ENCODE results near the gene BMP6.

BMP6 gene

DNA sequence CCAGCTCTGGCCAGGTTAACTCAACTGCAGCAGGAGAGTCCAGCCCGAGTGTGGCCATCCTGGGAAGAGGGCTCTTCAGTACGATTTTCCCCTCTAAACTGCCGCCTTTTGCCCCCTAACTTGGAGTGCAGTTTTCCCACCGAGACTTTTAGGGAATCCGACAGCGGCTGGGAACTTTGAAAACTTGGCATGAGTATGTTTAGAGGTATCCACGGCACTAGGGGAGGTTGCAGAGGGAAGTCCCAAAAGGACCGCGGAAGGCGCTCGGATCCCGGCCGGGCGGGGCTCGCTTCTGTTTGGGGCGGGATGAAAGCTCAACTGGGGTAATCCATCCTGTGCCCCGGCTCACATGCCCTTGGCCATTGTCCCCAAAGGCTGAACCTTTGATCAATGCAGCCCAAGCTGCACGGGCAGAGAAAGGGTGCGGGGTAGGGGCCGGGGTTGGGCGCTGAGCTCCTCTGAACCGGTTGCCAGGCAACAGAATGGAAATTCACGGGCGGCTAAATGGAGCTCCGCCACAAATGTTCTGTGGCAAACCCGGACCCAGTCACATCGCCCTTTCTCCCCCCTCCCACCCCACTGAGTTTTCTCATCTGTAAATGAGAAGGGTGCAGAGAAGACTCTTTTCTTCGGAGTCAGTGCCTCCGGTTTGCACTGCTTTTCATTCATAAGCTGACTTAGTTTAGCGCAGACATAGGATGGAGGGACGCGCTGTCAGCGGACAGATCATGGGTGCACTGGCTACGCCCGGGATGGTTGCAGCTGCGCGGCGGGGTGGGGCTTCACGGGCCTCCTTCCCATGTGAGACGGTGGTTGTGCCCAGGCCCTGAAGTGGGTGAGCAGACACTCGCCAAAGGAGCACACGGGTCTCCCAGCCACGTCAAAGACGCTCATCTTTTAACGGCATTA, 2.3 kb downstream of the BMP6 start:
- Mint-ChIP-seq H3K4me3 (peak overlapping the region; percentile 77), H3K4me1 (peaks cover 39% of the 10 kb centered on the region), H3K27ac (no peak overlapping the region), H3K27me3 (peaks cover 48% of the 10 kb centered on the region), H3K36me3 (no peaks in the 10 kb centered on the region), H3K9me3 (no peaks in the 10 kb centered on the region)
- peak; percentile 25 for ATAC-seq

GRCh38 chr6:7728855-7729590, 3.1 kb downstream of the BMP6 start:
- Mint-ChIP-seq H3K4me3 (peak overlapping the region; percentile 77), H3K27ac (no peak overlapping the region), H3K36me3 (no peaks in the 10 kb centered on the region), H3K4me1 (peaks cover 39% of the 10 kb centered on the region), H3K9me3 (no peaks in the 10 kb centered on the region), H3K27me3 (peaks cover 57% of the 10 kb centered on the region)
- ATAC-seq, result no peak

DNA sequence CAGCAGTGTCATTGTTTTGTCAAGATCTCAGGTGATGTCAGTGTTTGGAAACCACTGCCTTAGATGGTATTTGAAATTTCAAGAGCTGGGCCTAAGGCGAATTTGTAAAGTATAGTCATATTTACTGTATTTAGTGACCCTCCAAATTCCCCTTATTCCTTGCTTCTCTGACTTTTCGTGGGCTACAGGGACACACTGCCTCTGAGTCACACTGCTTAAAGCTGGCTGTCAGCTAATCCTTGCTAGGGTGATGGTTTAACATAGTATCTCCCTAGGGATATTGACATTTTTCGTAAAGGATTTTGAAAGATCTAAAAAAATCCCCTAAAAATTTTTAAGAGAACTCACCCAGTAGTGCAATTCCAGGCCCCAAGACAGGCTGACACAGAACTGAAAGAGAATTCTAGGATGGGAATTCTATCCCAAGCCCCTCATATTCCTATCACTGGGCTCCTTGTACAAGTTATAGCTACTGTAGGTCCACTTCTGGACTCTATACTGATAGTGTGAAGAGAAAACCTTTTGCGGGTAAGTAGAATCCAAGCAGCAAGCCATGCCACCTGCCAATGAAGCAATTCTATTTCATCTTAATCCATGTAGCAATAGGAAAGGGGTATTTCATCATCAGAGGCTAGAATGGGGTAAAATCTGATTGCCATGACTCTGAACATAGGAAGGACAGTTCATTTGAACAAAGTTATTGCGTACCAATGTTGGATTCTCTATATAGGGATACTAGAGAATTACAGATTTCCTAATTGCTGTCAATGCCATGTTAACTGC, 4.3 kb downstream of the BMP6 start:
- H3K27ac Mint-ChIP-seq, result no peak overlapping the region
- no peaks in the 10 kb centered on the region for H3K36me3 Mint-ChIP-seq
- no peaks in the 10 kb centered on the region for H3K9me3 Mint-ChIP-seq
- H3K4me1 Mint-ChIP-seq, result peaks cover 39% of the 10 kb centered on the region
- H3K4me3 Mint-ChIP-seq, result no peak overlapping the region
- no peak for ATAC-seq
- peaks cover 63% of the 10 kb centered on the region for H3K27me3 Mint-ChIP-seq

- no peak overlapping the region for H3K4me3 Mint-ChIP-seq
- no peaks in the 10 kb centered on the region for H3K36me3 Mint-ChIP-seq
- peaks cover 35% of the 10 kb centered on the region for H3K4me1 Mint-ChIP-seq
- peaks cover 63% of the 10 kb centered on the region for H3K27me3 Mint-ChIP-seq
- H3K9me3 Mint-ChIP-seq, result no peaks in the 10 kb centered on the region
- no peak overlapping the region for H3K27ac Mint-ChIP-seq
- ATAC-seq, result no peak
Observed at GRCh38 chr6:7730784-7731227, 4.9 kb downstream of the BMP6 start.

GRCh38 chr6:7731294-7731693, 5.4 kb downstream of the BMP6 start:
- H3K27ac Mint-ChIP-seq, result no peak overlapping the region
- H3K4me3 Mint-ChIP-seq, result no peak overlapping the region
- H3K27me3 Mint-ChIP-seq, result peaks cover 63% of the 10 kb centered on the region
- H3K36me3 Mint-ChIP-seq, result no peaks in the 10 kb centered on the region
- ATAC-seq, result no peak
- peaks cover 30% of the 10 kb centered on the region for H3K4me1 Mint-ChIP-seq
- no peaks in the 10 kb centered on the region for H3K9me3 Mint-ChIP-seq

GRCh38 chr6:7732228-7732627, 6.3 kb downstream of the BMP6 start:
- Mint-ChIP-seq H3K9me3 (no peaks in the 10 kb centered on the region), H3K4me3 (no peak overlapping the region), H3K27me3 (peaks cover 61% of the 10 kb centered on the region), H3K27ac (no peak overlapping the region), H3K36me3 (no peaks in the 10 kb centered on the region), H3K4me1 (peaks cover 26% of the 10 kb centered on the region)
- ATAC-seq, result no peak

- H3K36me3 Mint-ChIP-seq, result no peaks in the 10 kb centered on the region
- no peak overlapping the region for H3K4me3 Mint-ChIP-seq
- H3K9me3 Mint-ChIP-seq, result no peaks in the 10 kb centered on the region
- peaks cover under 1% of the 10 kb centered on the region for H3K4me1 Mint-ChIP-seq
- no peak overlapping the region for H3K27ac Mint-ChIP-seq
- peaks cover 50% of the 10 kb centered on the region for H3K27me3 Mint-ChIP-seq
- no peak for ATAC-seq
Observed at GRCh38 chr6:7734707-7735383, 8.9 kb downstream of the BMP6 start.

DNA sequence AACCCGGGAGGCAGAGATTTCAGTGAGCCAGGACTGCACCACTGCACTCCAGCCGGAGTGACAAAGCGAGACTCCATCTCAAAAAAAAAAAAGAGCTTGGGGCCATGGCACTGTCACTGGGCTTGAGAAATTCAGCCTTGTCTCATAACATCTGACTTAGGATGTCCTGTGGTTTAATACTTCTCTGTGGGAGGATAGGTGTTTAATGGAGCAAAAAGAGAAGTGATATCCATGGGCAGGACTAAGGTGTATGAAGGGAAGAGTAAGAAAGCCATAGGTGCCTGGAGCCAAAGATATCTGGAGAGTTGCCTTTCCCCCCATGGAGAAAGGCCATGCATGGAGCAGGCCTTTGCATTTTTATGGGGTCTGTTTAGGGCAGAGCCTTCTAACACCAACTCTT, 11.2 kb downstream of the BMP6 start:
- Mint-ChIP-seq H3K4me3 (no peak overlapping the region), H3K4me1 (no peaks in the 10 kb centered on the region), H3K36me3 (no peaks in the 10 kb centered on the region), H3K27ac (no peak overlapping the region), H3K9me3 (no peaks in the 10 kb centered on the region), H3K27me3 (peaks cover 67% of the 10 kb centered on the region)
- no peak for ATAC-seq

DNA sequence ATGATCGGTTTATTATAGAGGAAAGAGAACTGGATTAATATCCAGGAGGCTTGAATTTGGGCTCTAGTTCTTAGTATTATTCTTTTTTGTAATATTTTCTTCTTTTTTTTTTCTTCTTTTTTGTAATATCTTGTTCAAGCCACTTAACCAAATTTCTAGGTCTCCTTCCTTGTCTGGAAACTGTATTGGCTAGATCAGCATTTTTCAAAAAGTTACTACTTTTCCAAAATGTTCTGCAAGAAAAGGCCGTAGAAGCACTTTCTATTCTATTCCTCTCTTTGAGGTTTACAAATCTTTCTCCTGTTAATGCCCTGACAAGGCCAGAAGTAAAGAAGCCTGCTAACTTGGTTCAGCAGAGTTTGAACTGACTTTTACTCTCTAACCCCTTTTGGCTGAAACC, 12.0 kb downstream of the BMP6 start:
- Mint-ChIP-seq H3K27me3 (peaks cover 66% of the 10 kb centered on the region), H3K36me3 (no peaks in the 10 kb centered on the region), H3K9me3 (no peaks in the 10 kb centered on the region), H3K4me3 (no peak overlapping the region), H3K4me1 (no peaks in the 10 kb centered on the region), H3K27ac (no peak overlapping the region)
- ATAC-seq, result no peak

DNA sequence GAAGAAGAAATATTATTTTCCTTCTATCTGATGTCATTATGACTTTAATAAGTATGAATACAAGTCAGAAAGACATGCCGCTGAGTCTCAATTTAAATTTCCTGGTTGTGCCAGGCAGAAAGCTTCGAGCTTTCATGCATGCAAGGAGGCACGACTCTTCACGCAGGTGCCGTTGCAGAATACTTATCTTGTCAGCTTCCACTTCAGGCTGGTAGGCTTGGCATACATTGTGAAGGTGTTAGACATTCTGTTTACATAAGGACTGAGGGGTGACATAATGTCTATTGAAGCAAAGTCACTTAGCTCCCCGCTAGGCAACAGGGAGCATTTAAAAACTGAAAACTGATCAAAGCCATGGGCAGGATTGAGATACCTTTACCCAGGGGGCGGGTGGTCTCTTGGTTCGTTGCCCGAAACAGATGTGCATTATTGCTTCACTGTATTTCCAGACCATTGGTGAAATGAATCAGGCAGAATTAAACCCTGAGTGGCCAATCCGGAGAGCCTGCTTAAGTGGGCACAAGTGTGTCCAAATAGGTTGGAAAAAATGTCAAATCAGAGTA, 16.4 kb downstream of the BMP6 start:
- H3K4me1 Mint-ChIP-seq, result no peaks in the 10 kb centered on the region
- no peaks in the 10 kb centered on the region for H3K9me3 Mint-ChIP-seq
- no peak overlapping the region for H3K4me3 Mint-ChIP-seq
- no peaks in the 10 kb centered on the region for H3K36me3 Mint-ChIP-seq
- ATAC-seq, result no peak
- peaks cover 62% of the 10 kb centered on the region for H3K27me3 Mint-ChIP-seq
- H3K27ac Mint-ChIP-seq, result no peak overlapping the region

DNA sequence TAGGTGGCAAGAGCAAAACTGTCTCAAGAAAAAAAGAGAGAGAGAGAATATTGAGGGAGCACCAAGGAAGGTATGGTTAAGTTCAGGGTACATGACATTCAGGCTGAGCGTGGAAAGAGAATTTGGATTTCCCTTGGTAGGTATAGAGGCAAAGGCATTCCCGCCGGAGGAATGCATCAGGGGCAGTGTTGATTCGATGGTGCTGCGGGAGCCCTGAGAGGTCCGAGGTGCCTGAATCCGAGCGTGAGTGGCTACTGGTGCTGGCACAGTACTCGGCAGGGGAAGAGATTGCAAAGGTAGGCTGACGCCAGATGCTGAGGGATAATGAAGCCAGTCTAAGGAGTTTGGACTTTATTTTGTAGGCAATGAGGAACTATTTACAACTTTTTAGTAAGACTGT, 20.0 kb downstream of the BMP6 start:
- H3K36me3 Mint-ChIP-seq, result no peaks in the 10 kb centered on the region

DNA sequence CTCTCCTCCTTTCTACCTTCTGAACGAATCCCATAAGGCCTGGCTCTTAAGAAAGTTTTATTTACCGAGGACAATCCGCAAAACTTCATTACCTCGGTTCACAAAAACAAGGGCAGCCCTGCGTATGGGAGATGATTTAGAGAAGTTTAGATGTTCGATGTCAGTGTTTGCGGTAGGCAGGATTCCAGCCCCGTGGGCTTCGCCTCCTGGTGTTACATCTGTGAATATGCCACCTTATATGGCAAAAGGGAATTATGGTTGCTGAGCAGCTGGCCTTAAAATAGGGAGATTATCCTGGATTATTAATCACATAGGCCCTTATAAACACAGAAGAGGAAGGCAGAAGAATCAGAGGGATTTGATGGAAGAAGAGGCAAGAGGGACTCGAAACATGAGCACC, 21.1 kb downstream of the BMP6 start:
- H3K27me3 Mint-ChIP-seq, result peaks cover 30% of the 10 kb centered on the region
- no peak overlapping the region for H3K27ac Mint-ChIP-seq
- H3K4me3 Mint-ChIP-seq, result no peak overlapping the region
- H3K4me1 Mint-ChIP-seq, result no peaks in the 10 kb centered on the region
- ATAC-seq, result no peak
- H3K36me3 Mint-ChIP-seq, result no peaks in the 10 kb centered on the region
- H3K9me3 Mint-ChIP-seq, result no peaks in the 10 kb centered on the region

More for the DNA sequence above, 20.0 kb downstream of the BMP6 start:
- ATAC-seq, result no peak
- Mint-ChIP-seq H3K27ac (no peak overlapping the region), H3K4me3 (no peak overlapping the region), H3K27me3 (peaks cover 38% of the 10 kb centered on the region), H3K4me1 (no peaks in the 10 kb centered on the region), H3K9me3 (no peaks in the 10 kb centered on the region)

DNA sequence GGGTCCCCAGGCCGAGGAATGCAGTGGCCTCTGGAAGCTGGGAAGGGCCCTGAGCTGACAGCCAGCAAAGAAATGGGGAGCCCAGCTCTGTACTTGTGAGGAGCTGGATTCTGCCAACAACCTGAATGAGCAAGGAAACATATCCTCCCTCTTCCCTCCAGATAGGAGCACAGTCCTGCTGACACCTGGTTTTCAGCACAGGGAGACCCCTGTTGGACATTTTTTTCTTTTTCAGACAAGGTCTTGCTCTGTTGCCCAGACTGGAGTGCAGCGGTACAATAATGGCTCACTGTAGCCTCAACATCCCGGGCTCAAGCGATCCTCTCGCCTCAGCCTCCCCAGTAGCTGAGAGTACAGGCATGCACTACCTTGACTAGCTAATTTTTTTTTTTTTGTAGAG, 21.5 kb downstream of the BMP6 start:
- no peak overlapping the region for H3K27ac Mint-ChIP-seq
- no peaks in the 10 kb centered on the region for H3K36me3 Mint-ChIP-seq
- H3K4me1 Mint-ChIP-seq, result no peaks in the 10 kb centered on the region
- peaks cover 27% of the 10 kb centered on the region for H3K27me3 Mint-ChIP-seq
- ATAC-seq, result no peak
- H3K4me3 Mint-ChIP-seq, result no peak overlapping the region
- H3K9me3 Mint-ChIP-seq, result no peaks in the 10 kb centered on the region

- H3K27me3 Mint-ChIP-seq, result peaks cover 27% of the 10 kb centered on the region
- H3K4me1 Mint-ChIP-seq, result no peaks in the 10 kb centered on the region
- no peak for ATAC-seq
- H3K9me3 Mint-ChIP-seq, result no peaks in the 10 kb centered on the region
- H3K27ac Mint-ChIP-seq, result no peak overlapping the region
- no peaks in the 10 kb centered on the region for H3K36me3 Mint-ChIP-seq
- no peak overlapping the region for H3K4me3 Mint-ChIP-seq
Observed at GRCh38 chr6:7747901-7748504, 22.1 kb downstream of the BMP6 start.
